Subcutaneous adipose tissue (tissue), 4 donors: ENCODE data around the gene EYA2. TPM values are rescaled to one million over a fixed set of nuclear protein-coding genes. Genes with fewer than 3 reads are reported as not detected.

Experiments
- CTCF ChIP-seq: fragments of 450-650 bp; IDR thresholded peaks from one replicate; pipeline ENCODE4 v1.5.1; 2016; ENCODE audit warnings: low read depth, mild to moderate bottlenecking, control low read depth, antibody characterized with exemption, moderate library complexity
- total RNA-seq, 4 donors: library from RNA; depleted of rRNA; stranded (reverse); fragments of >200 nt; gene quantifications; one replicate each; pipeline ENCODE4 v1.1.0, GENCODE V29; 2016

EYA2 gene
- total RNA-seq, 4 donors from 2014 or later: 1.3 to 4.7 (median 2.8) TPM

GRCh38 chr20:46964618-46965455 lies 70.2 kb downstream of the EYA2 start:
- TF ChIP-seq CTCF: no peak

GRCh38 chr20:46965477-46965876 lies 70.8 kb downstream of the EYA2 start:
- no peak for TF ChIP-seq CTCF

GRCh38 chr20:46967646-46968045 lies 73.0 kb downstream of the EYA2 start:
- TF ChIP-seq CTCF: no peak

GRCh38 chr20:46970937-46971630 lies 76.4 kb downstream of the EYA2 start:
- TF ChIP-seq CTCF: no peak

GRCh38 chr20:46973766-46974165 lies 79.1 kb downstream of the EYA2 start:
- TF ChIP-seq CTCF: no peak

GRCh38 chr20:46974669-46975434 lies 80.2 kb downstream of the EYA2 start:
- no peak for TF ChIP-seq CTCF

GRCh38 chr20:46975976-46976375 lies 81.3 kb downstream of the EYA2 start:
- TF ChIP-seq CTCF: no peak
